ENCODE data around the gene SPG7.
A peak's percentile ranks its signal among the peaks of the same experiment; 100 is the strongest.

Gene SPG7

DNA sequence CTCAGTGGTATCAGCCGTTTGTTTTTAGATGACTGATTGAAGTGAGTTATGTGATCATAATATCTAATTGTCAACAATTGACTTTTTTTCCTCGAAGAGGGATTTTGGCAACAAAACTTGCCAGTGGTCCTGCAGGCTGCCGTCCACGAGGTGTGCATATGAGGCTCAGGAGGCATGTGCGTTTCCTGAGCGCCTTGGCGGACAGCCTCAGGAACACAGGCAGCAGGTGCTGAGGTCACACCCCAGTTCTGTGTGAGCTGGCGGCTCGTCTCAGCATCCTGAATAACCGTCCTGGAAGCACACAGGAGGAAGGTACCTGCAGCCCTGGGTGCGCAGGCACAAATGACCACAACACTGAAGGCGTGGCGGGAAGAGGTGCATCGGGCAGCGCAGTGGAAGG, 11.7 kb downstream of the SPG7 start:
- no peak for DNase-seq

DNA sequence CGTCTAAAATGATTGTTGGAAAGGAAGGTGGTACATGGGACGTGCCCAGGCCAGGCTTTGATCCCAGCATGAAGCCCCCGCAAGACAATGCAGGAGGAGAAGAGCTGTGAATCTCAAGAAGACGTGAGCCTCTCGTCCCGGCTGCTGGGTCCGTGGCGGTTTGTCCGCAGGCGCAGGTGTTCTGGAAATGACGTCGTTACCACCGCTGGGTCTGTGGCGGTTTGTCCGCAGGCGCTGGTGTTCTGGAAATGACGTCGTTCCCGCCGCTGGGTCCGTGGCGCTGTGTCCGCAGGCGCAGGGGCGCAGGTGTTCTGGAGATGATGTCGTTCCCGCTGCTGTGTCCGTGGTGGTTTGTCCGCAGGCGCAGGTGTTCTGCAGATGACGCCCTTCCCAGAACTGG, 14.1 kb downstream of the SPG7 start:
- no peak for DNase-seq

DNA sequence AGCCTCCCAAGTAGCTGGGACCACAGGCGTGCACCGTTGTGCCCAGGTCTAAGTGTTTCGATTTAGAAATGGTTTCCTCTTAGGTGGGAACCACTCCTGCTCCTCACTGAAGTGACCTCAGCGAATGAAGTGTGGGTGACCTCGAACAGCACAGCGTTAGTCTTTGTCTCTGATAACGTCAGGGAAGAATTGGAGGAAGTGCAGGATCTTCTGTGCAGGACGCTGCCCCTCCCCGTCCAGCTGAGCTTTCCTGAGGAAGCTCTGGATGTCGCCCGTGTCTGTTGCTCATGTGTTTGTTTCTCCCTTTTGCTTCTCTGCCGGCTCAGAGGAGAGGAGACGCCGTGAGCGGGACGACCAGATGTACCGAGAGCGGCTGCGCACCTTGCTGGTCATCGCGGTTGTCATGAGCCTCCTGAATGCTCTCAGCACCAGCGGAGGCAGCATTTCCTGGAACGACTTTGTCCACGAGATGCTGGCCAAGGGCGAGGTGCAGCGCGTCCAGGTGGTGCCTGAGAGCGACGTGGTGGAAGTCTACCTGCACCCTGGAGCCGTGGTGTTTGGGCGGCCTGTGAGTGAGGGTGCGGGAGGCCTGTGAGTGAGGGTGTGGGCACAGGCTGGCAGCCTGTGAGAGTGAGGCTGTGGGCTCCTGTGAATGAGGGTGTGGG, 15.6 kb downstream of the SPG7 start:
- no peak for DNase-seq

DNA sequence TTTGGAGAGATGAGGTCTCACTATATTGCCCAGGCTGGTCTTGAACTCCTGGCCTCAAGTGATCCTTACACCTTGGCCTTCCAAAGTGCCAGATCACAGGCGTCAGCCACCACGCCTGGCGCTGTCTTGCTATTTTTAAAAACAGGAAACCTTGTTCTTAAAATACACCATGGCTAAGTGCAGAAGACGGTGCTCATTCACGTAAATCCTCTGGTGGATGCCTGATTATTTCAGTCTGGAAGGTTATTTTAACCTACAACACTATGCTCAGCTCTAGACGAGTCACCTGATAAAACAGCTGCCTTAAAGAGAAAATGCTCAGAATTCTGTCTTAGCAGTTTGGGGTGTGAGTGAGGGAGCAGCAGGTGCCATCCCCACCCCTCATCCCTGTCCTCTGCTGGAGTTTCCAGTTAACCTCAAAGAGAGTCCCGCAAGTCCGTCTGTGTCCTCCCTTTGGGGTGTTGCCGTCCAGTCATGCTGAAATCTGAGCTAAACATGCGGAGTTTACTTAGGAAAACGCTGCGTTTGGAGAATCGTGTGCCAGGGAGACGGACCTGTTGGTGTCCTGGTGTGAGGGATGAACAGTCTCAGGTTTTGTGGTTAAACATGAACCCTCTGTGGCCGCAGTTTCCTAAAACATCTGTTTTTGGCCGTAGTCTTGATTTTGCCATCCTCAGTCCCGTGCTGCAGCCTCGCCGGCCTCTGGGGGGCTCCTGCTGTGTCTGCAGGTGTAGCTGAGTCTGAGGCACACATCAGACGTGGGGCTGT, 17.1 kb downstream of the SPG7 start:
- no peak for DNase-seq

DNA sequence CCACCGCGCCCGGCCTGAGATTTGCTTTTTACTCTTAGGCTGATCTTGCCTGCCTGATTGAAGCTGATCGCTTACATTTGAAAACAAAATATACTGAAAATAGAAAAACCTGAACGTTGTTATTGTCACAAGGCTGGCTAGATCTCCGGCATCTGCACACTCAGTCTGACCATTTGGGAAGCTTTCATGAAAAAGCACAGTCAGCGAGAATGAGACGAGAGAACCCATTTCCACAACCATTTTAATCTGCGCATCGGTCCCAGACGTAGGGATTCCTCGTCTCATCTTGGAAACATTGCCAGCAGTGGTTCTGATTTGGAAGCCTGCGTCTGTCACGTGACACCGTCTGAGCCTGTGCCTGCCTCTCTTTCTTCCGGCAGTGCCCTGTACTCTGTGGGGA, 20.9 kb downstream of the SPG7 start:
- no peak for DNase-seq

DNA sequence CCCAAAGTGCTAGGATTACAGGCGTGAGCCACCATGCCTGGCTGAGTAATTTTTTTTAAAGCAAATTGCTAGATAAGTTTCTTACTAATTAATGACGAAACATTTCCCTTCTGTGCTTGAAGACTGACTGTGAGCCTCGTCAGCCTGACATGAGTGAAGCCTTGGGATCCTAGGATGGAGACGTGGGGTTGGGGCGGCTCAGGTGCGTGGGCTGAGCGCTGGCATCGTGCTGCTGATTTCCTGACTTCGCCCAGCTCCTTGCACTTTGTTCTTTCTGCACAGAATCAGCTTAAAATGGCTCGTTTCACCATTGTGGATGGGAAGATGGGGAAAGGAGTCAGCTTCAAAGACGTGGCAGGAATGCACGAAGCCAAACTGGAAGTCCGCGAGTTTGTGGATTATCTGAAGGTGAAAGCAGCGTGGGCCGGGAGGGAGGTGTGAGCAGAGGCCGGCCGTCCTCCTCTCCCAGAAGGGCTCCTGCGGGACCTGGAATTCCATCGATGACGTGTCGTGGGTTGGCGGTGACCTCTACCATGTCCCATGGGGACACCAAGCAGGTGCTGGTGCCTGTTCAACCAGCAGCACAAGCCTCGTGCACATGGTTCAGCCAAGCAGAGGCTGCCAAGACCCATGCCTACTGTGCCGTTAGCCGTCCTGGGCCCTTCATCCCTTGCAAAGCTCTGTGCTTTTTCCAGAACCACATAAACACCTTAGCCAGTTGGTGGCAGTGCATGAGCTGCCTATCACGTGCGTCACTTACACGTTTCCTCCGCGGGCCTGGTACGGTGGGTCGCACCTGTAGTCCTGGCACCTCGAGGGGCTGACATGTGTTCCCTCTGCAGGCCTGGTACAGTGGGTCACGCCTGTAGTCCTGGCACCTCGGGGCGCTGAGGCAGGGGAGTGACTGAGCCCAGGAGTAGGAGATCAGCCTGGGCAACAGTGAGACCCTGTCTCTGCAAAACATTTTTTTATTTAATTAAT, 22.5 kb downstream of the SPG7 start:
- no peak for DNase-seq

DNA sequence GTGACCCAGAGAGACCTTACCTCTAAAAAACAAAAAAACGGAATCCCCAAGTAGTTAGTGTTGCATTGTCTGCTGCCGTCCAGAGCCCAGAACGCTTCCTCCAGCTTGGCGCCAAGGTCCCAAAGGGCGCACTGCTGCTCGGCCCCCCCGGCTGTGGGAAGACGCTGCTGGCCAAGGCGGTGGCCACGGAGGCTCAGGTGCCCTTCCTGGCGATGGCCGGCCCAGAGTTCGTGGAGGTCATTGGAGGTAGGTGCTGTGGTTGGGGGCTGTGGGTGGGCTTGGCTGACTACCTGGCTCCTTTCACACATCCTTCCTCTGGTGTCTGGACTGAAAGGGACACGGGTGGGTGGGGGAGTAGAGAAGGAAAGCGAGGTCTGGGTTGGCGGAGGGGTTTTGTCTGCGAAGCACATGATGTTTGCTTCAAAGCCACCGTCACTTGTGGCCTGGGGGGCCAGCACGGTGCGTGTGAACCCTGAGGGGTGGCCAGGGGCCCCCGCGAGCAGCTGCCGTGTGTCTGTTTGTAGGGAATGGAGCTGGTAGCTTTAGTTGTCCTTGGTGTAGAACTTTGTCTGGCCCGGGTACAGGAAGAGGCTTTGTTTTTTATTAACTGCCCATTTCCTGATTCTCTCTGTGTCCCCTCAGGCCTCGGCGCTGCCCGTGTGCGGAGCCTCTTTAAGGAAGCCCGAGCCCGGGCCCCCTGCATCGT, 23.8 kb downstream of the SPG7 start:
- no peak for DNase-seq

DNA sequence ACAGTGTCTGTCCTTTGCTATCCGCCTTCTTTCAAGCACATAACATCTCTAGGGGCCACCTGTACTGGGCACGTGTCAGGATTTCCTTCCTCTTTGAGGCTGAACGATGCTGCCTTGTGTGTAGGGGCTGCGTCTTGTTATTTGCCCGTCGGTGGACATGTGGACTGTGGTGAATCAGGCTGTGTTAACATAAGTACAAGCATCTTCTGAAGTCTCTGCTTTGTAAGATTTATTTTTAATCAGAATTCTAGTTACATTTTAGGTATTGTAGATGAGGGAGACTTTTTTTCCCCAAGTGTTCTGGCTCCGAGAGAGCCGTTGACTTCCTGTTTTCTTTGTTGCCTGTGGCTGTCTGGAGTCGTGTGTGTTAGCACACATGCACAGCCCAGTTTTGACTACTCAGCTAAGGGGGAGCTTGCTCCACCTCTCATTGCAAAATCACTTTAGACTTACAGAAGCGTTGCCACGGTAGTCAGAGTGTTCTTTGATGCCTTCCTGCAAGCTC, 26.1 kb downstream of the SPG7 start:
- DNase-seq: peak in 1 of 2 experiments; percentile 11

DNA sequence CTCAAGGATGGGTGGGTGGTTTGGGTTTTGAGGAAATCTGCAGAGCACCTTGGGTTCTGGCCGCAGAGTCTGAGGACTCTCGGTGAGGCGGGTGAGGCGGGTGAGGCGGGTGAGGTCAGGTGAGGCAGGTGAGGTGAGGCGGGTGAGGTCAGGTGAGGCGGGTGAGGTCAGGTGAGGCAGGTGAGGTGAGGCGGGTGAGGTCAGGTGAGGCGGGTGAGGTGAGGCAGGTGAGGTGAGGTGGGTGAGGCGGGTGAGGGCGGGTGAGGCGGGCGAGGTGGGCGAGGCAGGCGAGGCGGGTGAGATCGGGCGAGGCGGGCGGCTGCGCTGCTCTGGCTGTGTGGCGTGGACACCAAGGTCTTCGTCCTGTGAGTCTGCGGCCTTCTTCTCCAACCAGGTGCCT, 28.2 kb downstream of the SPG7 start:
- DNase-seq: no peak

DNA sequence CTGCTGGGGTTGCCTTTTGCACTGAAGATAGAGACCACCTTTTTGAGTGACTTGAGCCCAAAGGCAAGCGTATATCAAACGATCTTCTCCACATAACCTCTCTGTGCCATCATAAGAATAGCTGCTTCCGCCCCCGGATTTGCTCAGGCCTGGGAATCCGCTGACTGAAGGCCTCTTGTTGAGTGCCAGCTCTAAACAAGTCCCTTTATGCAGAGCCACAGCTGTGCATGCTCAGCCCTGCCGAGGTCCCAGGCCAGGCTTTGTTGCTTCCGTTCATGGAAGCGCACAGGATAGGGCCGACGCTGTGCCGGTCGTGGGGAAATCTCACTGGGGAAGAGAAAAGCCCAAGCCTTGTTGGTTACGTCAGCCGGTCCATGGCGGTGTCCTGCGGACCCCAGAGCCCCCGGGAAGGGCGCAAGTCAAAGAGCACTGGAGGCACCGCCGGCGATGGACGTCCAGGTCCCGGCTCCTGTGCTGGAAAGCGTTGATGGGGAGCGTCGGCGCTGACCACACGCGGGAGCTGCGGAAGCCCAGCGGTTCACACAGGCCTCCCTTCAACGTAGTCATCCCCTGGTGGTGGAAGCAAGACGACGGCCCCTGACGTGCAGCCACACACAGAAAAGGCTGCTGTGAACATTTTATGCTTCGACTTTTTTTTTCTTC, 28.8 kb downstream of the SPG7 start:
- no peak for DNase-seq

DNA sequence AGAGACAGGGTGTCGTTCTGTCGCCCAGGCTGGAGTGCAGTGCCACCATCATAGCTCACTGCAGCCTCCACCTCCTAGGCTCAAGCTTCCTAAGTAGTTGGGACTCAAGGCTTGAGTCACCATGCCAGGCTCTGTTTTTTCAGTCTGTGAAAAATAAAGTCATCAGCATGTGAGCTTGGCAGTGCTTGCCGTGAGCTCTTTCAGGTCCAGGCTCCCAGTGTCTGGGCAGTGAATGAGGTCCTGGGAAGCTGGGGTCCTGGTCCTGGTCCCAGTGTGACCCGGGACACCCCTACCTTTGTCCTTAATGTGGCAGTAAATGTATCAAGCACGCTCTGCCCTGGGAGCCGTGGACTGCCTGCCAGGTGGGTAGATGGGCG, 29.3 kb downstream of the SPG7 start:
- no peak for DNase-seq

DNA sequence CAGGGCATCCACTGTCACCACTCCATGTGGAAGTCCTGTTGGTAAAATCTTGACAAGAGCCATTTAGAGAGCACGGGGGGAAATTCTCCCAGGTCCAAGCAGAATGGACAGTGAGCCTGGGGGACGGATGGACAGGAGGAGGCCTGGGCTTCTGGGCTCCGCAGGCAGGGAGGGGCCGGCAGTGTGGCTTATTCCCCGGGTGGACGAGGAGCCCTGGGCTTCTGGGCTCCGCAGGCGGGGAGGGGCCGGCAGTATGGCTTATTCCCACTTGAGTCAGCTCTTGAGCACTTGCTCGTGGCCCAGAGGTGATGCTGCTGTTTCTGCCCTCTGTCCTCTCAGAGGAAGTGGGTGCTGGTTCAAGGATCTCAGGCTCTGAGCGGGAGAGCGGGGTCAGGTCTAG, 30.1 kb downstream of the SPG7 start:
- DNase-seq: no peak

DNA sequence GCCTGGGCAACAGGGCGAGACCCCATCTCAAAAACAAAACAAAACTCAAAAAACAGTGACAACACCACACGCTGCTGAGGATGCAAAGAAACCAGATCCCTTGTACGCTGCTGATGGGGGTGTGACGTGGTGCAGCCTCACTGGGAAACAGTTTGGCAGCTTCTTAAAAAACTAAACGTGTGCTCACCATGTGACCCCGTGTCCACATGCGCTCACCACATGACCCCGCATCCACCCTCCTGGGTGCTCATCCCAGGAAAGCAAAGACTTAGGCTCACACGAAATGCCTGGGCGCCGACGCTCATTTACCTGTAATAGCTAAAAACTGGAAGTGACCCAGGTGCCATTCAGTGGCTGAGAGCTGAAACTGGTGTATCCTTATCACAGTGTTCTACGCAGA, 32.4 kb downstream of the SPG7 start:
- no peak for DNase-seq

DNA sequence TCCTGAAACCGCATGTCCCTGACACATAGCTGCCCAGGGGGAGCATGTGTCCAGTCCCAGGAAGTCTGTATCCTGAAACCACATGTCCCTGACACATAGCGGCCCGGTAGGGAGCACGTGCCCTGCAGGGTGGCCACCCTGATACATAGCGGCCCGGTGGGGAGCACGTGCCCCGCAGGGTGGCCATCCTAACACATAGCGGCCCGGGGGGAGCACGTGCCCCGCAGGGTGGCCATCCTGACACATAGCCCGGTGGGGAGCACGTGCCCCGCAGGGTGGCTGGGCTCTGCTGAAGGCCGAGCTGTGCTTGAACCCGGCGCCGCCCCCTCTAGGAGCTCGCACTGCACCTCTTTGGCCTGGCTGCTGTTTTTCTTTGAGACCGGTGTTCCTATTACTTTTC, 33.6 kb downstream of the SPG7 start:
- no peak for DNase-seq

DNA sequence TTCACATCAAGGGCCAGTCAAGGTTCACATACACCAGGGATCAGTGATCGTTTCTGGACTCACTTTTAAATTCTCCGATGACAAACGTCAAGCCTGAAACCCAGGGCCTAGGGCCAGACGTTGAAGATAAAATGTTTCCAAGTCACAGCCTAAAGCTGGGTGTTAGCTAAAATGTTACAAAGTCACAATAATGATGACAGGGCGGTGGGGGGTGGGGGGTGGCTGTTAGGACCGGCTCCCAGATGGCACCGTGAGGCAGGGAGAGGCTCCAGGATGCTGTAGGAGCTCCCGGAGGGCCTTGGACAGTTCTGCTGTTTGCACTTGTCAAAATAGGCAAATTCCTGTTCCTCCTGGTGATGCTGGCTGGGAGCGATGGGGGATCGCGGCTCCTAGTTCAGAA, 35.9 kb downstream of the SPG7 start:
- no peak for DNase-seq

DNA sequence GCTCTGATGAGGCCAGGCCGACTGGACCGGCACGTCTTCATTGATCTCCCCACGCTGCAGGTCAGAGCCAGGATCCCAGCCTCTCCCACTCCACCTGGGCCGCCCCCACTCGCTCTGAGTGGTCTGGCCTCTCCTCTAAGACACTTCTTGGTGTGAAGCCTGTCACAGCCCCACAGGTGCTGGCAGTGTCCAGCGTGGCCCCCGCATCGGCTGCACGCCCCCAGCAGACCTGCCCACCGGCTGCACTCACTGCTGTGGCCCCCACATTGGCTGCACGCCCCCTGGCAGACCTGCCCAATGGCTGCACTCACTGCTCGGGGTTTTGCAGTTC, 36.5 kb downstream of the SPG7 start:
- DNase-seq: no peak

DNA sequence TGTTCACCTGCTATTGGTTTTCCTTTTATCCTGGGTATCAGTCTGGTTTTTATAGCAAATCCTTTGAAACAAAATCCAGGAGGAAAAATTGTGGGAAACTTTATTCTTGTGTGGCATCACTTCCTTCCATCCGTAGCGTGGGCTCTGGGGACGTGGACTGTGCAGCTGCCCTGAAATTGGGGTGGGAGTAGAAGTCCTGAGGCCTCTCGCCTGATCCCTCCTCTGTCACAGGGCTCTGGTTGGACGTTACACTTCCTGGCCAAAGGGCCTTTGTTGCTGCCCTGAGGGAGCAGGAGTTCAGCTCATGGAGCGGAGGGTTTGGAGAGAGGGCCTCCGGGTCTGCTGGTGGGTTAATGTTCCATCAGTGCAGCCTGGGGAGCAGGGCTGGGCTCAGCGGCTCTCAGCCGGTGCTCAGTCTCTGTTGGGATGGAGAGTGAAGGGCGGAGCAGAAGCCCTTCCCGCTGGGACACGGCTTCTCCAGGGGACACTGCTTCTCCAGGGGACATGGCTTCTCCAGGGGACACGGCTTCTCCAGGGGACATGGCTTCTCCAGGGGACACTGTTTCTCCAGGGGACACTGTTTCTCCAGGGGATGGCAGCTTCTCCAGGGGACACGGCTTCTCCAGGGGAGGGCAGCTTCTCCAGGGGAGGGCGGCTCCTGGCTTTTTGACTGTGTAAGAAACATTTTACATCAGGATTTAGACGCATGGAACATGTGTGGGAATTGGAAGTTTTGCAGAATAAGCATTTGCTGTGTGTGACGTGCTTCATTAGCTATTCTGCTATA, 37.0 kb downstream of the SPG7 start:
- no peak for DNase-seq

DNA sequence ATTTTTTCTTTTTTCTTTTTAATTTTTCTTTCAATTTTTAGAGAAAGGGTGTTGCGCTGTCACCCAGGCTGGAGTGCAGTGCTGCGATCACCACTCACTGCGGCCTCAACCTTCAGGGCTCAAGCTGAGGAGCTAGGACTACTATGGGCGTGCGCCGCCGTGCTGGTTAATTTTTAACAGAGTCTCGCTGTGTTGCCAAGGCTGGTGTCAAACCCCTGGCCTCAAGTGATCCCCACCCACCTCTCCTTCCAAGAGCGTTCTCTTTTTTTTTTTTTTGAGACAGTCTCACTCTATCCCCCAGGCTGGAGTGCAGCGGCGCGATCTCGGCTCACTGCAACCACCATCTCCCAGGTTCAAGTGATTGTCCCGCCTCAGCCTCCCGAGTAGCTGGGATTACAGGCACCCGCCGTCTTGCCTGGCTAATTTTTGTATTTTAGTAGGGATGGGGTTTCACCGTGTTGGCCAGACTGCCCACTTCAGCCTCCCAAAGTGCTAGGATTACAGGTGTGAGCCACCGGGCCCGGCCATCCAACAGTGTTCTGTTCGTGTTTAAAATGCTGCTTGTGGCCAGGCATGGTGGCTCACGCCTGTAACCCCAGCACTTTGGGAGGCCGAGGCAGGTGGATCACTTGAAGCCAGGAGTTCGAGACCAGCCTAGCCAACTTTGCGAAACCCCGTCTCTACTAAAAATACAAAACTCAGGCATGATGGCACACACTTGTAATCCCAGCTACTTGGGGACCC, 37.8 kb downstream of the SPG7 start:
- no peak for DNase-seq

DNA sequence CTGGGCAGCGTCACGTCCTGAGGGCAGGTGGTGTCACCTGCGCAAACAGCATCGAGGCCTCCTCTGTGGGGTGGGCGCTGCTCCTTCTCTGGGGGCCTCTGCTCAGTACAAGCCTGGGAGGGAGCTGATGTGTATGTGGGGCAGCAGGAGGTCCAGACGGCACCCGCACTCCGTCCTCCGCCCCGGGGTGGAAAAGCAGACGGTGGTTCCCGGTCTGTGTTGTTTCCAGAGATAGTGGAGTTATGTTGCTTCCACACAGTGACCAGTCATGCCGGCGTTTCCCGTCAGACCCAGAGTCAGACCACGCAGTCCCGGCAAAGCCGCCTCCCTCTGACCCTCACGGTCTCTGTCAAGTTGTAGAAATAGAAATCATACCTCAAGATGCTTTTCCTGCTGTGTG, 38.6 kb downstream of the SPG7 start:
- DNase-seq: no peak

DNA sequence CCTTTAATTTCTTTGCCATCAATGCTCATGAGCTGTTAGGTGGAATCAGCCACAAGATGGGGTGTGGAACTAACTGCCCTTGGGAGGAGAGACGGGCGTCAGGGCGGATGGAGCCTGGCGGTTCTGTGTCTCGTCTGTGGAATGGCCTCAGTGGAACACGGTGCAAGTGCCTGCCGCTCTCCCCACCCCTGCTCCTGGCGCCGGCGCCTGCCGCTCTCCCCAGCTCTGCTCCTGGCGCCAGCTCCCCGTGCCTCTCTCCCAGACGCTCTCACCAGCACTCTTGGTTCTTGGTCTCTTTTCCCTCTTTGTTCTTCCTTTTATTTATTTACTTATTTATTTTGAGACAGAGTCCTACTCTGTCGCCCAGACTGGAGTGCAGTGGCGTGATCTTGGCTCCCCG, 39.1 kb downstream of the SPG7 start:
- DNase-seq: no peak

DNA sequence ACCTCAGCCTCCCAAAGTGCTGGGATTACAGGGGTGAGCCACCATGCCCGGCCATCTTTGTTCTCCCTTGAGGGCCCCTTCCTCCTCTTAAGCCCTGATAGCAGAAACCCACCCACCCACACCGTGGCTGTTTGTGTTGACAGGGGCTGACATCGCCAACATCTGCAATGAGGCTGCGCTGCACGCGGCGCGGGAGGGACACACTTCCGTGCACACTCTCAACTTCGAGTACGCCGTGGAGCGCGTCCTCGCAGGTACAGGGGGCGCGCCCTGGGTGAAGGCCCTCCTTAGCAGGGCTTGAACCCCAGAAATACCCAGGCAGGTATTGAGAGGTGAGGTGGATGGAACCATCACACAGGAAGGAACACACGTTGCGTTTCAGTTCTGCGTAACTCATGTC, 39.7 kb downstream of the SPG7 start:
- no peak for DNase-seq
